GM18519 (cell line): ENCODE data around the gene RNF227.

Experiments used
- ATAC-seq: cut with Tn5 transposase; IDR thresholded peaks from one replicate; pipeline ENCODE4 v1.9.1; 2021; ENCODE audit warnings: mild to moderate bottlenecking, moderate library complexity; ENCODE audit not compliant: unreplicated experiment, low FRiP score

Gene RNF227

DNA sequence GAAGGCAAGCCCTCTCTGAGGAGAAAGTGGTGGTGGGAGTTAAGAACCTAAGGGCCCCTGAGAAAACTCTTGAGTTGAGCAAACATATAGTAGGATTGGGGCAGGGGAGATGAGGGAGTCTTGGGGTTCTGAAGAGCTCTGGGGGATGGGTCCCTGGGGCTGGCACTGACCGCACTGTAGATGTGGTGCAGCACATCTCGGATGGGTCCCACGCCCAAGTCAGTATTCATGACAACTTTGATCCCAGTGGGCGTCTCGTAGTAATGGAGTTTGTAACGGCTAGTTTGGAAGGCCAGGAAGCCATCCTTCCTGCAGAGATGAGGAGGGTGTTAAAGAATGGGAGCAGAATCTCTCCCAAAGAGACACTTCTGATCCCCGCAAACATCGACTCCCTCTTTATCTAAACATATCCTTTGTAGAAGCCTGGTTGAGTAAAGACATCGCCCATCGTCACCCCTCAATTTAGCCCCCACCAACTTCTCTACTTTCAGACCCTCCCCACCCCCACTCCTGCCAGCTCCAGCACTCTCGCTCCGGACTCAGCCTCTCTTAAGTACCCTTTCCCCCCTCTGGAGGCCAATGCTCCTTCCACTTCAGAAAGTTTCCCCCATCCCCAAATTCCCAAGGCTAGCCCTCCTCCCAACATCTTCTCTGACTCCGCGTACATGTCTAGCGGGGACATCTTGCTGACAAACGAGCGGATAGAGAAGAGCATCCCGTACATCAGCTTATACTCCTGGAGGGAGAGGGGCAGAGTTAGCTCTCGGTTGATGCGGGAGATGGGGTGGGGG, 14.9 kb upstream of the RNF227 start:
- ATAC-seq, result no peak

DNA sequence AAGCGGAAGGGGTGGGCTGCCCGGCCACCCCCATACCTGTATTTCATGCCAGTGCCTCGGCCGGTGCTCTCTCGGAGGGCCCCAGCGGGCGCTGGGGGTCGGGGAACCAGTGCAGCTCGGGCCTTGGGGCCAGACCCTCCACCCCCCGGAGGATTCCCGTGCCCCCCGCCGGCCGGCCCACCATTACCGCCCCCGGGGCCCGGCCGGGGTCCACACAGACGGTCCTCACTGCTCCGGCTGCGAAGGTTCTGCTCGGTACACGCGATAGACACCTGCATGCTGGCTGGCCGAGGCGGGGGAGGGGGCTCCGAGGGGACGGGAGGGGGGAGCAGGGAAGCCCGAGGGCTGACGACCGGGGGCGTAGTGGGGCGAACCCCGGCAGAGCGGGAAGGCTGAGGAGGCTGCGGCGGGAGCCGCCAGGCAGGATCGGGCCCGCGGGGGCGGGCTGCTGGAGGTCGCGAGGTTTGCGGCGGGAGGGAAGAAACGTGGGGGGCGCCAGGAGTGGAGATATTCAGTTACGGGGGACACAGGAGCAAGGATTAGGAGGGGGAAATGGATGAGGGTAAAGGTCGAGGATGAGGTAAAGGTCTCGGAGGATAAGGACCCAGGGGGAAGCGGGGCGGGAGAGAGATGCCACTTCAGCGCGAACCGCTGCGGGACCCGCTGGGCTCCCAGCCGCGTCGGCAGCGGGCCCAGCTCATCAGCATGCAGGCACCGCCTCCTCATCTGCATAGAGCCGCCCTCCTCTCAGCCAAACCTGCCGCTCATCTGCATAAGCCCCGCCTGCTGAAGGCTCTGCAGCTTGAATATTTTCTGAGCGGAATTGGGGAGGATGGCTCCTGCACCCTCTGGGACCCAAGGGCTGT, 13.3 kb upstream of the RNF227 start, which contains the start of gene KCNAB3:
Gene KCNAB3 (minus strand): TSS at position 699 of the 866 bp plus-strand sequence. CDS start 421 bp downstream, at position 278.
- ATAC-seq, result no peak

DNA sequence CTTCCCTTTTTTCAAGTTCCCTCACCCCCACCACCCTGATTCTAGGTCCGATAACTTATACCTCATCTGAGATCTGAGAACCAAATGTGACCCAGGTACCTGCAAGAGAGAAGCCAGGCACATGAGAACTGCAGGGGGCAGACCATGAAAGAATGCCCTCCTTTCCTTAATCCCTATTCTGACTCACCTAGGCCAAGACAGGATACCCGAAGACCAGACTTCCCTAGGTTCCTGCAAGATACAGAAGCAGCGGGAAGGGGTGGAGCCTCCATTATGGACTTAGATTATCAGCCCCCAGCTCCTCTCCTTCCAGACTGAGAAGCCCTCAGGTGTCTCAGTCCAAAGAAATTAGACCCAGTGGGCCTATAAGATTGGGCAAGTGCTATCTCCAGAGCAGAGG, 11.5 kb upstream of the RNF227 start:
- no peak for ATAC-seq

DNA sequence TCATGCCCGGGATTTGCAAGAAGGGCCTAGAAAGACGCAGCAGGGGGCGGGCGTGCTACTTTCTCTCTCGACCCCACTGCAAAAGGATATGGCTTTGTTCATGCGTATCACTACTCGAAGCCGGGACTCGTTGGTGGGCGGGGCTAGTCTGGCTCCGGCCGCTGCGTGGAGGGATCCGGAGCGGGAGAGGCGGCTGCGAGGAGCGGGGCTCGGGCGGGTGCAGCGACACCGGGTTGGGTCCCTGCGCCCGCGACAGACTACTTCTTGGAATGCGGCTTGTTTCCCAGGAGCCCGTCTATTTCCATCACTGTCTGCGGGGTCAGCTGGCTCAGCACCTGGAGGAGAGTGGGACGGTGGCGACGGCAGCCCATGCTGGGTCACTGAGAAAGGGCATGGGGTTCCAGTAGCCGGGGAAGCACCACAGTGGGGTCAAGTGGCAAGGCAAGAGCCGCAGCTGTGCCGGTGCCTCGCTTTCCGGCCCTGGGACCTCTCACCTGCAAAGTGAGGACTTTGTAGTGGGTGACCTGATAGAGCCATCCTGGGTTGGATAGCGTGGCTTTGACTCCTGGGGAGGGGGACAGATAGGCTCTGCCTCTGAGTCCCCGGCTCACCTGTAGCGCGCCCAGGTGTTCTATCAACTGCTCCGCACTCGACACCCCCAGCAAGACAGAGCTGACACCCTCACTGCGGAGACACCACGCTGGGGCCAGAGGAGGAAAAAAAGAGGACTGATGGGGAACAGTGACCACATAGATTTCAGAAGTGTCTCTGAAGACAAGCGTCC, 6.9 kb upstream of the RNF227 start:
- ATAC-seq, result no peak

DNA sequence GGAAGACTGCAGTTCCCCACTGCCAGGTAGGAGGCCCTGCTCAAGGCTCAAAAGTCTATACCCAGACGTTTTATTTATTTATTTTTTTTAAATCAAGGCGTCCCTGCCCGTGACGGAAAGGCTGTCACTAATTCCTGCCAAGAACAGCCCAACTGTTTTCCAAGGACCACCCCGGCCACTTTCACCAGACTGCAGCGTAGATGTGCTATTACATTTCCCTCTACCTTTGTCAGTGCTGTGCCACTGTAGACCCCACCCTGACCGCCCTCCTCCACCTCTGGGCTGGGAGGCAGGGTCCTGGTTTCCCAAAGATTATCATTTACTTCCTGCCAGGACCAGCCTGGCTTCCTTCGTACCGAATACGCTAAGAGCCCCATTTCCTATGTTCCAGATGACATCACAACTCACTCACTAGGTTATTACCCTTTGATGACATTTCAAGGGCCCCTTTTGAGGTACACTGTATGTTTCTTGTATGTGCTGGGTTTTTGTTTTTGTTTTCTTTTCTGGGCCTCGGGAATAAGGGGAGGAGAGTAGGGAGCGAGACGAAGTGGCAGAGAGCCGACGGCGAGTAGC, 6.3 kb upstream of the RNF227 start:
- ATAC-seq, result no peak

DNA sequence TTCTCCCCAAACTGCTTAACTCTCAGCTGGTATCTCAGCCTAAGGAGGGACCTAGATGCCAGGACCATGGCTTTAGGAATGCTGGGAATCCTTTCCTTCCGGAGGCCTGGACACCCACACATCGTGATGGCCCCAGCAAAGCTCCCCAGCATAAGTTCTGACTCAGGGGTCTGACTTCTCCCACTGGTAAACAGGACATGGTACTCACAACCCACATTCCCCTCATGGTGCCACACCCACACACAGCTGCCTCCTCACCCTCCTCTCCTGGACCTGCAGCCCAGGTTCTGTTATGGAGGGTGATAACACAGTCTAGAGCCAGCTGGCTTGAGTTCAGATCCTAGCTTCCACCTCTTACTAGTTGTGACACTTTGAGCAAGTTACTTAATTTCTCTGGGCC, 719 bp upstream of the RNF227 start:
- no peak for ATAC-seq

DNA sequence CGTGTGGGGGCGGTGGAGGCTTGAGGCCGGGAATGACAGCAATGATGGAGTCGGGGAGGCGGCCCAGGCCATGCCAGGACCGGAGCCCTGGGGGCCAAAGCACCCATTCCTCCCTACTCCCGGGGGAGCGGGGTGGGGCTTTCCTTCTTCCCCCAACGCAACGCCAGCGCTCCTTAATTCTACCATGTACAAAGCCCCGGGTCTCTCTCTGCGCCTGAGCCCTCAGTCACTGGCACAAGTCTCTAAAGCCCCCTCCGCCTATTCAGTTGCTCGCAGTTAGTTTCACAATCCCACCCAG, 245 bp upstream of the RNF227 start:
- ATAC-seq, result no peak

DNA sequence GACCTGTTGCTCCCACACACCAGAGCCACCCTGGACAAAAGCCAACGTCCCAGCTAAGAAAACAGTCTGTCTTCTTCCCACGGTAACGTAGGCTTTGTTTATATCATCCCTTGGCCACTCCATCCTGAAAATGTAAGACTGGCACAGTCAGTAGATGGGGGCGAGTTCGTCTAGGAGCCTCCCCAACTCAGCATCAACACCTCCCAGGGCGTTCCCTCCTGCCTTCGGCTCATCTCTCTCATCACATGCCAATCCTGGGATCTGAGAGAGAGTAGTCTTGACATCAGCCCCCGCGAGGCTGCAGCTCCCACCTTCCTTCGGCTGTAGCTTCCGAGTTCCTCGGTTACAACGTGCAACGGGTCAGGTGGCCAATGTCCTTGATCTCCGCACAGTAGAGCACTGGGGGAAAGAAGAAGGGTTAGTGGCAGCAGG, 894 bp downstream of the RNF227 start:
- no peak for ATAC-seq

DNA sequence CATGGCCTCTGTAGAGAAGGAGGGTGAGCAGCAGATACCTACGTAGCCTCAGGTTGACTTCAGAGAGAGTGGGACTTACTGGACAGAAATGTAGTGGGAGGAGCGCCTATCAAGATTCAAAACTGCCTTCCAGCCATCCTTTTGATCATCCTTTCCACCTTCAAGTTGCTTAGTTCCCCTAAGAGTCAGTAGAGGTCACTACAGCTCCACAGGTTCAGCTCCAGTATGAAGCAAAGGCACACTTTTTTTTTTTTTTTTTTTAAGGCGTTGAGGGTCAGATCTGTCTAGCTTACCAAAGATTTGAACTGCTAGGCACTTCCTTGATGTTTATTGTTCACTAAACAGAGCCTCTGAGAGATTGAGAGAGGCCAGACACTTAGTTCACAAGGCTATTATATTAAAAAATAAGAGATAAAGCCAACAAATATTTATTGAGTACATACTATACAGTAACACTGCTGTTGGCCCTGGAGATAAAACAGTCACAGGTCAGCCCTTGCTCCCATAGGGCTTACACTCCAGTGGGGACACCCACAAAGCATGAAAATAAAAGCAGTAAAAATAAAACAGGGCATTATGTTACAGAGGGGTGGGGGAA, 3.1 kb downstream of the RNF227 start:
- no peak for ATAC-seq

DNA sequence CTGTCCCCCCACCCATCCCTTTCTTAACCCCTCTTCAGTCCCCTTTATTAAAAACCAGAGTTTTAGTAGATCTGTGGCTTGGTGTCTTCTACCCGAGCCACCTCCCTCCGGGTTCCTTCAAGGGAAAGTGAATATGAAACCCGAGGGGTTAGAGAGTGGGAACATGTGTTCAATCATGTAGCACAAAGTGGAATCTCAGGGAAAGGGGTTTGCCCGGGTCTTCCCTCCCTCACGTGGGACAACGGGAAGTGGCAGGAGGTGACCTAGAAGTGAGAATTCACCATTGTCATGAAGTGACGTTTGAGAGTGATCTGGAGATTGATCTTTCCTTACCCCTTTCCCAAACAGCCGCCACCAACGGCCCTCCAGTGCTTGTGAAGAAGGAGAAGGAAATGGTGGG, 5.0 kb downstream of the RNF227 start:
- ATAC-seq, result no peak

DNA sequence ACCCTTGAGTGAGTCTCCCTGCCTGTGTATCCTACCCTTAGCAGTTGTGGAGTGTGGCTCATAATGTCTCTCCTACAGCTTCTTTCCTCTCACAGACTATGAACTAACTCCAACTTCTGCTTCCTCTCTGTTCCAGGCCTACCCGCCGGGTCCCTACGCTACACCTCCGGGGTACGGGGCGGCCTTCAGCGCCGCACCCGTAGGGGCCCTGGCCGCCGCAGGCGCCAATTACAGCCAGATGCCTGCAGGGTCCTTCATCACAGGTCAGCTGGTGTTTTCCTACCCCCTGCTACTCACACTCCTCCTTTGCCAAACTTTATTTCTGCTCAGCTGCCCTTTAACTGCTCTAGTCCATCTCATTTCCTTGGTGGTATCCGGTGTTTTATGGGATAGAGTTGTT, 5.4 kb downstream of the RNF227 start:
- ATAC-seq, result no peak

DNA sequence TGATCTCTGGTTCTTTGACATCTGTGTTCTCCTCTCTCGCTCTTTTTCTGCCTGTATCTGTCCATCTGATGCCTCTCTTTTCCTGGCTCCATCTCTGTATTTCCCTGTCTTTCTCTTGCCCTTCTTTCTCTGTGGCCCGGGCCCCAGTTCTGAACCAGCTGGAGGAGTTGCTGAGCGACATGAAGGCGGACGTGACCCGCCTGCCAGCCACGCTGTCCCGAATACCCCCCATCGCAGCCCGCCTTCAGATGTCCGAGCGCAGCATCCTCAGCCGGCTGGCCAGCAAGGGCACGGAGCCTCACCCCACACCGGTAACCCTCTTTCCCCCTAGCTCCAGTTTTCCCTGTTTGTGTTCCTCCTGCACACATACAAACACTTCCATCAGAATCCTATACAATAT, 5.8 kb downstream of the RNF227 start:
- ATAC-seq, result no peak

DNA sequence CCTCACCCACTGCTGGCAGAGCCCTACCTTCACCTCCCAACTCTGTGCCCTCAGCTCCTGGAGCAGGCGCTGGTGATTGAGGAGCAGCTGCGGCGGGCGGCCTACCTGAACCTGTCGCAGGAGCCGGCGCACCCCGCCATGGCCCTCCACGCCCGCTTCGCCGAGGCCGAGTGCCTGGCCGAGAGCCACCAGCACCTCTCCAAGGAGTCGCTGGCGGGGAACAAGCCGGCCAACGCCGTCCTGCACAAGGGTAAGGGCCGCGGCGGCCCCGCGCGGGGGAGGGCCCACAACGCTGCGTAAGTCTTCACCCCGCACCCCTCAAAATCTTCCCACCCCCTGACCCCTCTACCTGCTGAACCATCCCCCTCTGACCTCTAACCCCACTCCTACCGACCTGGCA, 7.0 kb downstream of the RNF227 start:
- no peak for ATAC-seq

DNA sequence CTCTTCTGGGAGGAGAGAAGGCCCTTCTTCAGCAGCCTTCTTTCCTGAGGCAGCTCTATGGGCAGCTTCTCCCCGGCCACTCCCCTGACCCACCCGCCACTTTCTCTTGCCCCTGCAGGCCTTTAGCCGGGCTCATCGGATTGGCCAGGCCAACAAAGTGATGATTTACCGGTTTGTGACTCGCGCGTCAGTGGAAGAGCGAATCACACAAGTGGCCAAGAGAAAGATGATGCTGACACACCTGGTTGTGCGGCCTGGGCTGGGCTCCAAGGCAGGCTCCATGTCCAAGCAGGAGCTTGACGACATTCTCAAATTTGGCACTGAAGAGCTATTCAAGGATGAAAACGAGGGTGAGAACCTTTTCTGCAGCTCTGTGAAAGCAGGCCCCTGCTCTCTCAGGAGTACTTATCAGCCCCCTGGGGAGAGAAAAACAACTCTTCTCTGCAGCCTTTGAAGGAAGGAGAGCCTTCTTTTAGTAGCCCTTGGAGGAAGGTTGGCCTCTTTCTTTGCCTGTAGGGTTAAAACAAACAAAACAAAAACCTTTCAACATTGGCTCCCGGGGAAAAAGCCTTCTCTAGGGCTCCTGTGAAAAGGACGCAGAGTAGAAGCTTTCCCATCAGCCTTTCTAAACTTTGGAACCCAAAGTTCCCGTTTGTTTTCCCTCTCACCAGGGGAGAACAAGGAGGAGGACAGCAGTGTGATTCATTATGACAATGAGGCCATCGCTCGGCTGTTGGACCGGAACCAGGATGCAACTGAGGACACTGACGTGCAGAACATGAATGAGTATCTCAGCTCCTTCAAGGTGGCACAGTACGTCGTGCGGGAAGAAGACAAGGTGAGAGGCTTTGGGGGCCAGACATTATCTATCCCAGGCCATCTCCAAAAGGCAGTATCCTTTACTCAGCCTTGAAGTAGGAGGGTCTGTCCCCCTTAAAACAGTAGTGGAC, 12.7 kb downstream of the RNF227 start:
- ATAC-seq, result no peak

DNA sequence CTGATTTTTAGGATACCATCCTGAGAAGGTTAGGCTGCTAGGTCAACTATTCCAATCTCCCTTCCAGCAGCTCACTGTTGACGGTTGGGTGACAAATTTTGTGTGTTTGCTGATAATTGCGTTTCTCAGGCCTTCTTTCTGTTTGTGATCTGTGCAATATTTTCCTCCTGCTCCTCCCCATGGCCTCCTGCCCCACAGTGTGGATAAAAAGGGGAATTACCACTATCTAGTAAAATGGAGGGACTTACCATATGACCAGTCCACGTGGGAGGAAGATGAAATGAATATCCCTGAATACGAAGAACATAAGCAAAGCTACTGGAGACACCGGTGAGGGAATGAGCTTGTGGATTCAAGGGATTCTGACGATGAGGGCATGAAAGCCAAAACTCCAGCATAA, 18.3 kb downstream of the RNF227 start:
- no peak for ATAC-seq

DNA sequence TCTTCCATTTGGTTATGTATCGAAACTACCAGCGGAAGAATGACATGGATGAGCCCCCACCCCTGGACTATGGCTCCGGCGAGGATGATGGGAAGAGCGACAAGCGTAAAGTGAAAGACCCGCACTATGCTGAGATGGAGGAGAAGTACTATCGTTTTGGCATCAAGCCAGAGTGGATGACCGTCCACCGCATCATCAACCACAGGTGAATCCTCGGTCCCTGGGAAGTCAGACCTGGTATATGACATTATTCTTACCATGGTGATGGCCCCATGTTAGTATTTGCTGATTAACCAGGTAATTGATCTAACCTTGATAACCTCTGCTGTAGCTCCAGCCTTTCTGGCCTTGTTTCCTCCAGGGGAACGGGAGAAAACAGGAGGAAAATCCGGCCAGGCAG, 19.0 kb downstream of the RNF227 start:
- ATAC-seq, result no peak

DNA sequence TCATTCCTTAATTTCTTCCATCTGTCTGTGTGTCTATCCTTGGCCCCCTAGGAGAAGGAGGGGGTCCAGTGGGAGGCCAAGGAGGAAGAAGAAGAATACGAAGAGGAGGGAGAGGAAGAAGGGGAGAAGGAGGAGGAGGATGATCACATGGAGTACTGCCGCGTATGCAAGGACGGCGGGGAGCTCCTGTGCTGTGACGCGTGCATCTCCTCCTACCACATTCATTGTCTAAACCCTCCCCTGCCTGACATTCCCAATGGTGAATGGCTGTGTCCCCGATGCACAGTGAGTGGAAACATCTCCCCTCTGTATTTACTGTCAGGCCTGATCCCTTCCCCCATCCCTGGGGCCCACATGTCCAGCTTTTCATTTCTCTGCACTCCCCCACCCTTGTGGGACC, 21.2 kb downstream of the RNF227 start:
- no peak for ATAC-seq

DNA sequence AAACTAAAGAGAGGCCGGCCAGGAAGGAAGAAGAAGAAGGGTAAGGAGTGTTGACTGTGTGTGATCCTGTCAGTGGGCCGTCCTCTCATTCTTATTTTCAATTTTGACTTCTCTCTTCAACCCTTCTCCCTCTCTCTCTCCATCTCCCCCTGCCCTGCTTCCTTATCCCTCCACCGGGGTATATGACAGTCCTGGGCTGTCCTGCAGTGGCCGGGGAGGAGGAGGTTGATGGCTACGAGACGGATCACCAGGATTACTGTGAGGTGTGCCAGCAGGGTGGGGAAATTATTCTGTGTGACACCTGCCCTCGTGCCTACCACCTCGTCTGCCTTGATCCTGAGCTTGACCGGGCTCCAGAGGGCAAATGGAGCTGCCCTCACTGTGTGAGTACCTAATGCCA, 21.9 kb downstream of the RNF227 start:
- no peak for ATAC-seq

DNA sequence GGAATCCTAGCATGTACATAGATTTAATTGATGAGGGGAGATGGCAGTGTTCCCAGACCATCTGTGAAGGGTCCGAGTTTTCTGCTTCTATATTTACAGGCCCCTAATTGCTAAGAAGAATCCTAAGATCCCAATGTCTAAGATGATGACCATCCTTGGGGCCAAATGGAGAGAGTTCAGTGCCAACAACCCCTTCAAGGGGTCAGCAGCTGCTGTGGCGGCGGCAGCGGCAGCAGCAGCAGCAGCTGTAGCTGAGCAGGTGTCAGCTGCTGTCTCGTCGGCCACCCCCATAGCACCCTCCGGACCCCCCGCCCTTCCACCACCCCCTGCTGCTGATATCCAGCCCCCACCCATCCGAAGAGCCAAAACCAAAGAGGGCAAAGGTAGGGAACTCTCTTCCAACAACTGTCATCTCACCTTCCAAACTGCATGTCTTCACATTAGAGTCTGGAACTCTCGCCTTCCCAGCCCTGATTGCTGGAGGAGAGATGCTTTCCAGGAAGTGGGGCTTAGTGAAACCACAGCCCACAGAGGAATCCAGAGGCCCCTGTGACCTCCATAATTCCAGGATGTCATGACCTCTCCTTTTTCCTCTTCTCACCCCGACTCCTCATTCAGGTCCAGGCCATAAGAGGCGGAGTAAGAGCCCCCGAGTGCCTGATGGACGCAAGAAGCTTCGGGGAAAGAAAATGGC, 22.8 kb downstream of the RNF227 start:
- no peak for ATAC-seq
